GM03348 (cell line): ENCODE measurements around the gene LAMA5.

Experiments used
- DNase-seq: peaks from one replicate; pipeline ENCODE4 v3.0.0; 2012; ENCODE audit warnings: low spot score

The LAMA5 gene

GRCh38 chr20:62317167-62317655, 49.9 kb downstream of the LAMA5 start:
- DNase-seq, result no peak

GRCh38 chr20:62316331-62317166, 50.6 kb downstream of the LAMA5 start:
- no peak for DNase-seq

- DNase-seq, result no peak
Observed at GRCh38 chr20:62315773-62316172, 51.3 kb downstream of the LAMA5 start.

GRCh38 chr20:62314711-62315302, 52.3 kb downstream of the LAMA5 start:
- DNase-seq, result no peak

GRCh38 chr20:62314339-62314638, 52.8 kb downstream of the LAMA5 start:
- DNase-seq, result no peak

GRCh38 chr20:62313460-62314338, 53.4 kb downstream of the LAMA5 start:
- no peak for DNase-seq

GRCh38 chr20:62313021-62313420, 54.1 kb downstream of the LAMA5 start:
- DNase-seq, result no peak

- DNase-seq, result no peak
Observed at GRCh38 chr20:62312662-62312977, 54.5 kb downstream of the LAMA5 start.

GRCh38 chr20:62311832-62312661, 55.1 kb downstream of the LAMA5 start:
- DNase-seq, result no peak

GRCh38 chr20:62311150-62311549, 56.0 kb downstream of the LAMA5 start:
- no peak for DNase-seq

- DNase-seq, result no peak
Observed at GRCh38 chr20:62310757-62311121, 56.4 kb downstream of the LAMA5 start.

GRCh38 chr20:62309947-62310756, 57.0 kb downstream of the LAMA5 start:
- DNase-seq, result no peak

- no peak for DNase-seq
Observed at GRCh38 chr20:62309198-62309944, 57.7 kb downstream of the LAMA5 start.

GRCh38 chr20:62308102-62308822, 58.9 kb downstream of the LAMA5 start:
- DNase-seq, result no peak

- DNase-seq, result no peak
Observed at GRCh38 chr20:62307226-62308101, 59.6 kb downstream of the LAMA5 start.

- no peak for DNase-seq
Observed at GRCh38 chr20:62306414-62307187, 60.5 kb downstream of the LAMA5 start.

- no peak for DNase-seq
Observed at GRCh38 chr20:62305765-62306413, 61.2 kb downstream of the LAMA5 start.
